NCI-H226 (cell line): Measurements from ENCODE around the gene ABHD12B.
A peak's percentile ranks its signal among the peaks of the same experiment; 100 is the strongest.

ENCODE experiments used
- DNase-seq: peaks from one replicate; pipeline ENCODE4 v3.0.0-alpha.2; 2015

Gene ABHD12B, protein sequence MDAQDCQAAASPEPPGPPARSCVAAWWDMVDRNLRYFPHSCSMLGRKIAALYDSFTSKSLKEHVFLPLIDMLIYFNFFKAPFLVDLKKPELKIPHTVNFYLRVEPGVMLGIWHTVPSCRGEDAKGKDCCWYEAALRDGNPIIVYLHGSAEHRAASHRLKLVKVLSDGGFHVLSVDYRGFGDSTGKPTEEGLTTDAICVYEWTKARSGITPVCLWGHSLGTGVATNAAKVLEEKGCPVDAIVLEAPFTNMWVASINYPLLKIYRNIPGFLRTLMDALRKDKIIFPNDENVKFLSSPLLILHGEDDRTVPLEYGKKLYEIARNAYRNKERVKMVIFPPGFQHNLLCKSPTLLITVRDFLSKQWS

DNA sequence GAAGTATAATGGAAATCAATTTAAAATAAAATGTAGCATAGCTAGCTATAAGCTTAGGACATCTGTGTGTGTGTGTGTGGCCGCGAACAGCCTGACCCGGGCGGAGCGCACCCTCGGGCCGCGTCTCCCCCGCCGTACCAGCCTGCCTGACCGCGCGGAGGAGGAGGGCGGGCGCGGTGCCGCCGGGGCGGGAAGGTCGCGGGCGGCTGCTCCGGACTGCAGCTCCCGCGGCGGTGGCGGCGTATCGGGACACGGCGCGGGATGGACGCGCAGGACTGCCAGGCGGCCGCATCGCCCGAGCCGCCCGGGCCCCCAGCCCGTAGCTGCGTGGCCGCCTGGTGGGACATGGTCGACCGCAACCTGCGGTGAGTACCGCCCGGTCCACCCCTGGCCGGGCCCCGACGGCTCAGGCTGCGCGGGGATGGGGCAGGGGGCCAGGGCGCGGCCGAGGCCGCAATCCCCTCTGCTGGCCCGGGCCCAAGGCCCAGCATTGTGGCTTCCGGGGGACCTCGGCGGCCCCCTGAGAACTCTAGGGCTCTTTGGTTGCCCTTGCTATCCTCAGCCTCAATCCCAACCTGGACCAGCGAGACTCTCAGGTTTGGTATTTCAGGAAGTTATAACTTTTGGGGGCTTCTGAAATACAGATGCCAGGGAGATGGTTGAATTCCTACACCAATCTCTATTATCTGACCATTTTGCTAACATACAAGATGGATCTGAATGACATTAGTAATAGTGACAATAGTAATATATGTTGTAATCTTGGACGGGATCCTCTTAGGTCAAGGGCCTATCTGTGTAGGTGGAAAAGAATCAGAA lies at the start of gene ABHD12B:
ABHD12B (plus strand) TSS at position 140 of the 819 bp plus-strand sequence; CDS start at position 262, 122 bp downstream.
- DNase-seq = no peak

DNA sequence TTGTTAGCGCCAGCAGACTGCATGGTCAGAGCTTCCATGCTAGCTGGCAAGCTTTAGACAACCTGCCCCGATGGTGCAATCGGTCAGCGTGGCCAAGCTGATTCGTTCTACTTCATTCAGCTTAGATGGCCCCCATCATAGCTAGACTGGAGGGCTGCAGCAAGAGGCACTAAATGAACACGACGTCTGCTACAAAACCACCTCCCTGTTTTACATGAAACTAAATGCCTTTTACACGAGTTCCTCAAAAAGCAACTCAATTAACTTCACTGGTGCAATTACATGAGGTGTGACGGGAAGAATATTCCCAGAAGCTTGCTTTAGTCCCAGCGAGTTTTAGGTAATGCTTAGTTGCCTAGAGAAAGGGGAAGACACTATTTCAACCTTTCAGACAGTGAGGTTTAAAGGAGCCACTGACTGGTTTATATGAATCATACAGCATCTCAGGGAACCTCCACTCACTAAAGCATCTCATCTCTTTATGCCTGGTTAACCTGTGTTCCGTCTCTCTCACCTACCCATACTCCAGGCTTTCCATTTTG lies 49.3 kb upstream of the ABHD12B start:
- DNase-seq = no peak

DNA sequence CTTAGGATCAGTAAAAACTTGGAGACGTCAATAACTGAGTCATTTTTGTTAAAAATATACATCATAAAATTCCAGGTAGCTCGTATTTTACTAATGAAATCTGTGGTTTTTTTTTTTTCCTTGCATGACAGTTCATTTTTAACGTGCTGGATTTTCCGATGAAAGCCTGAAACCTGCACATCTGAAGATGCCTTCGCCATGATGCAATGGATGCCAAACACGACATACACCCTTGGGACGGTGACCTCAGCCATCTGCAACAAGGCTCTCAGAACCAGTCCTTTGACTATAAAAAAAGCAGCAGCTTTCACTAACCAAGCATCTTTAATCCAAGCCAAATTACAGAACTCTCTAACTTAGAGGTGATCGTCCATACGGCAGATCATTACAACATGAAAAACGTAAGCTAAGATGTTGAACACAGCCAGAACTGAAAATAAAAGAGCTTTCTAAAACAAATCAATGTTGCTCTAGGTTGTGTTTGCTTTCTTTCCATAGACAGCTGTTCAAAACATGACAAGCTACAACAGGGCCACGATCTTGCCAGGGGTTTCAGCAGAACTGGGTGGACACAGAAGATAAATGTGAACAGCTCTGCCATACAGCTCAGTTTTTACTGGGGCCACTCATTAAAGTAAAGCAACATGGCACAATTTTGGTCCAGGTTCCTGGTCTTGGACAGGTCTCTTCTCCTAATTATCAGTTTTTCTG lies 48.6 kb upstream of the ABHD12B start:
- no peak for DNase-seq

DNA sequence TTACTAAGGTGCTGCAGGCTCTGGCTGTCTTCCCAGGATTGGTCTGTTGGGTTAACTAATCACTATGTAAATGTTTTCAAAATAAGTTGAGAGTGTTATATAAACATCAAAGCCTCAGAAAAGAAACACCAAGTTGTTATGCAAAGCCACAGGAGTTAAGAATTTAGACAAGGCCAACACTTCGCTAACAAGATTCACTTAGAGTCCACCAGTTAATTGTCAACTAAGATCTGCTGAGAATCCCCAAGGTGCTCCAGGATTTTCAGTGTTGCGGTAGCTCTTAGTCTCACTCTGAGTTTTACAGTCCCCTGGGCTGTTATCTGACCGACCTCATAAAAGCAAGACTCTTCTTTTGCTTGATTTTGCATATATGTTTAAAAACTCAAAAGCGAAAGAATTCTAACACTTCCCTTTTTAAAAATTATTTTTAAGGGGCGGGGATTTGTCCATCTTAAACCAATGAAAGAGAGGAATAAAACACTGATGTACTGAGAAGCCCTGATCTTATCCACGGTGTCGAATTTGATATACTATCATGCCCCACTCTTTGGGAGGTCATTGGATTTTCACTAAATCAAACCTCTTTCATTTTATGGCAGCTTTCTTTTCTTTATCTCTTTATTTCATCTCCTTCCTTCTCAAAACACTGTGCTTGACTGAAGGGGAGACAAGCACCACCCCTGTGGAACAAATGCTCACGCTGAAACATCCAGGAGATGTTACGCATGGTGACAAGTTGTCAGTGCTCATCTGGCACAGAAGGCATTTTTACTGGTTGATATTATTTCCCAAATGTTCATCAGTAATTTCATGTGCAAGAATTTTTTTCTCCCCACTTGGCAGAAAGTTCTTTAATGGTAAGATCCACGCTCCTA lies 47.9 kb upstream of the ABHD12B start:
- no peak for DNase-seq

DNA sequence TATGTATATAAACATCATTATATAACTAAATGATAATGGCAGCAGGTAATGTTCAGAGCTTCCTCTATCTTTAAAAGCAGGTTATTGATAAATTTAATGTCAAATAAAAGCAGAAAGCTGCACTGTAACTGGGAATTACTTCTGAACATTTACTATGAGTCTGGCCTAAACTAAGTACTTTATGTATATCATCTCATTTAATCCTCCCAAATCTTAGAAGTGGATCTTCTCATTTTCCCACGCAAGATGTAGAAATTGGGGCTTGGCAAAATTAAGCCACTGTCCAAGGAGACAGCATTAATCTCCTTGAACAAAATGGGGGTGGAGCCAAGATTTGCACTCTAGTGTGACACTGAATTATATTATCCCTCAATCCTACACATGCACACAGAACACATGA lies 46.5 kb upstream of the ABHD12B start:
- DNase-seq = no peak

DNA sequence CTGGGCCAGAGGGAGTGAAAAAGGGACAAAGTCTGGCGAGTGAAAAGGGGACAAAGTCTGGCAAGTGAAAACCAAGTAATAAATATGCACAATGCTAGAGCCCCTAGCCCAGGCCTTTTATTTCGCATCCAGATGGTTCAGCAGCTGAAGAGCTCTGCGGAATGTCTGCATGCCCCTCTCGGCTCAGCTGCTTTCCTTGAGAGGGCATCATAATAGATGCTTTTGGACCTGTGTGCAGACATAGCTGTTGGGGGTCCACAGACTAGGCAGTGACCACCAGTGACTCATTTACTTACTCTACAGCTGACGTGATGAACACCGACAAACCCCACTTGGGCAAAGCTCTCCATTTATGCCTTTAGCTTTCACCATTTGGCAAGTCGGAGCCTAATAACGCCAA lies 45.2 kb upstream of the ABHD12B start:
- DNase-seq = no peak

DNA sequence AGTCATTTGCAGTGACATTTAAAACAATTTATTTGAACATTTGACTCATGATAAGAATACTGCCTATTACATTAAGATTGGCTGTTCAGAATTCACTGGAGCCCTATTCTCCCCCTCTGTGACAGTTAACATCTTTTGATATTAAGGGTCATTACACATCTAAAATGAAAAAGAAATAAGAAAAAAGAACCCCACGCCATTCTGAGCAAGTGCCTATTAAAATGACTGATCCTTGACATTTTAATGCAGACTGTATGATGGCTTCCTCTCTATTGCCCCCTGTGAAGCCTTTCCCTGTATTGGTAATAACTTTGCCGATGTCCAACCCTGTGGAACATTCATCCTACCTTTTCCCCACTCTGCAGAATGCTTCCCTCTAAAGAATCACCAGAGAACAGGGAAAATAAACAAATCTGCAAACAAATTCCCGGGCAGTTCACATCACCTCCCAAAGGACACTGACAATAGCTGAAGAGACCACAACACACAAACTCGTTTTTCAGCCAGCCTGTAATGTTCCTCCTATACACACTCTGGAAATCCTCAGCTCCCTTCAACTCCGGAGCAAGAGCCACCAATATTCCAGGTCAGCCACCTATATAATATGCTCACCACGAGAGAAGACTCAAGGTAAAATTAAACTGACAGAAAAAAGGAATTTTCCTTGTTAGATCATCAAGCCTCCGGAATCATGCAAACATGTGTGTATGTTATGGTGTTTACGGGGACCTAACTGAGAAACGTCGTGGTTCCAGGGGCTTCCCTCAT lies 42.9 kb upstream of the ABHD12B start:
- DNase-seq = no peak

DNA sequence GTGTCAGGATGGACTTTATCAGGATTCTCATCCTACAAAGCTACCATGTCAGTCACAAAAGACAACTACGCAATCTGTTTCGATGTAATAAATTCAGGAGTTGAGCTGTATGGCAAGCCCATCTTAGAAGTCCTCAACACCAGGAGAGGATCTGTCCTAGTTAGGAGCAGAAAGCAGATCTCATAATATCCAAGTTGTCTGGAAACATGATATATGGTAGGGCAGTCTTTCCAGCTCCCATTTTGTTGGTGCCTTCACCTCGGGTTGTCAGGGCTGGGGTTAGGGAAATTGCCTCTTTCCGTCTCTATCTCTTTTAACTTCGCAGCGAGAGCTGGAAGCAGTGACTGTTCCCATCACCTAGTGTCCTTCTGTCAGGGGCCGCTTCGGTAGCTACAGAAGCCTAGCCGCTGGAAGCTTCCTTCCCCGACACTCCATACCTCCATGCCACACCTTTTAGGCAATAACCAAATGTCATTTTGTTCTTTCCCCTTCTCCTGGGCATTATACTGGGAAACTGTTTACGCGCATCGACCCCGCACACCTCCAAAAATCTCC lies 42.3 kb upstream of the ABHD12B start:
- no peak for DNase-seq

DNA sequence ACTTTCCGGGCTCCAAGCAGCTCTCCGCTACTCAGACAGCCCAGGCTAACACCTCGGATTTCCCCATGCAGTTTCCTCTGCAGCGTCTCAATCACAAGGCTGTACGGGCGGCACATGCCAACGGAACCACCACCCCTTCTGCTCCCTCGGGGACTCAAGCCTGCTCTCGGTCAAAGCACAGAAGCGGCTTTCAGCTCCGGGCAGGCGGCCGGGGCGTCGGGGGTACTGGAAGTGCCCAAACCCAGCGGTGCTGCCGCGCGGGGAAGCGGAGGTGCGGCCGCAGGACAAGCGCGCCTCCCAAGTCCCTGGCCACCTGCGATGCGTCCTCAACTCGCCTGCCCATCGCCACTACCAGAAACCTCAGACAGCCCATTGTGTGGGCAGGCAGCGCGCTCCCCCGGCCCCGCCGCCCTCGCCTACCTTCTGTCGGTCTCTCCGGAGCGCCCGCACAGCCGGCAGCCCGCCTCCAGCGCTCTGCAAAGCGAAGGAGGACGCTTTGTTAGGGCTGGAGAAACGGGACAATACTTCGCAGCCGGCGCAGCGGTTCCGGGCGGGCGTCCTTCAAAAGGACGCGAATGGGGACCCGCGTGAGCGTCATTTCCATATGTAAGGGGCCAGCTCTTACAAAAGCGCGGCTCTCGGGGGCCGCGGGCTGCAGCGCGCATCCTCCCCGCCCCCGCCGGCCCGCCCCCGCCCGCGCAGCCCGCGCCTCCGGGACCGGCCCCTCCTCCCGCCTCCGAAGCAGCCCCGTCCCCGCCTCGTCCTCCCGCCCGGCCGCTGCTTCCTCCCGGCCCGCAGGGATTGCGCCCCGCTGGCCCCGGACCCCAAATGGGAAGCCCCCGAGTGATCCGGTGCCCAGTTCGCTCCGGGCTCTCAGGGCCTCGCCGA lies 41.6 kb upstream of the ABHD12B start:
- no peak for DNase-seq

DNA sequence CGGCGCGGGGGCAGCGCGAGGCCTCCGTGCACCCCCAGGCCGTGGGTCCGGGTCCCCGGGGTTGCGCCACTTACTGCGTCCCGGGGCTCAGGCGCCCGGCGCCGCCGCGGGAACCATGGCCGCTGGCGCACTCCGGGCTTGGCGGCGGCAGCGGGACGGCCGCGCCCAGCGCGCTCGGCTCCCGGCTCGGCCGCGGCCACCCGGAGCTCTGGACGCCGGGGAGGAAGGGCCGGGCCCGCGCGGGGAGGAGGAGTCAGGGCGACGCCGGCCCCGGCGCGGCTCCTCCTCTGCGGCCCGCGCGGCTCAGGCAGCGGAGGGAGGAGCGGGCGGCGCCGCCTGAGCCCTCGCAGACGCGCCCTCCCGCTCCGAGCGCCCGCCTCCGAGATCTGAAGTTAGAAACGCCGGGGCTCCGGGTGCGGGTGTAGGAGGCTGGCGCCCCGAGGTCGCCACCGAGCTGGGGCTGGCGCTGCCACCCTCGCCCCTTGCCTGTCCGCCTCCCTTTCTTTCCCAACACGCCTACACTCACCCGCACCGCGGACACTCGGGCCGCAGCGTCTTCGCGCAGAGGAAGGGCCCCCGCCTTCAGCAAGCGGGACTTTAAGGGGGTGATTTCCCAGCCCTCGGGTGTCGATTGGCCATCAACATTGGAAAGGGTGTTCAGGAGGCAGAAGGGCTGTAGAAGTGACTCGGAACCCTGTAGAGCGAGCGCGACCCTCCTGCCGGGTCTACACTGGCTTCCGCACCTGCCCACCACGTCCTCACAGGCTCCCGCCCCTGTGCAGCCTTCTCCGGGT lies 40.7 kb upstream of the ABHD12B start, which contains the start of gene NIN:
NIN (minus strand) TSS at position 231 of the 794 bp plus-strand sequence. CDS start 9,106 bp downstream, outside the sequence.
- peak; percentile 76 for DNase-seq

DNA sequence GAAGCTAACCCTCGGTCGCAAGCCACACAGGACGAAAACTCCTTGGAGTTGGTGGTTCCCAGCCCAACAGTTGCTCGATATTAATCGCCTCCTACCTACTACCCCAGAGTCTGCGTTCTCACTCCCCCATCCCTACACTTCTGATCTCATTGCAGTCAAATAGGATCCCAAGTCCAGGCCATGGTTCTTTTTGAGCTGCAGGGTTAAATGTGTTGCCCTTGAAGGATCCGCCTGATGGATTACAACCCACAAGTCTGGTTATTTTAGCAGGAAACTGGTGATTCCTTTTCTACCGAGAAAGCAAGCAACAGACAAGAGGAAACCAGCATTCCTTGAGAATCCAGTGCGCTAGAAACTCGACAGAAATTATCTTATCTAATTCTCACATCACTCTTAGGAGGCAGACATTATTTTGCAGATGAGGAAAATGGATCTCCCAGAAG lies 40.1 kb upstream of the ABHD12B start:
- no peak for DNase-seq

DNA sequence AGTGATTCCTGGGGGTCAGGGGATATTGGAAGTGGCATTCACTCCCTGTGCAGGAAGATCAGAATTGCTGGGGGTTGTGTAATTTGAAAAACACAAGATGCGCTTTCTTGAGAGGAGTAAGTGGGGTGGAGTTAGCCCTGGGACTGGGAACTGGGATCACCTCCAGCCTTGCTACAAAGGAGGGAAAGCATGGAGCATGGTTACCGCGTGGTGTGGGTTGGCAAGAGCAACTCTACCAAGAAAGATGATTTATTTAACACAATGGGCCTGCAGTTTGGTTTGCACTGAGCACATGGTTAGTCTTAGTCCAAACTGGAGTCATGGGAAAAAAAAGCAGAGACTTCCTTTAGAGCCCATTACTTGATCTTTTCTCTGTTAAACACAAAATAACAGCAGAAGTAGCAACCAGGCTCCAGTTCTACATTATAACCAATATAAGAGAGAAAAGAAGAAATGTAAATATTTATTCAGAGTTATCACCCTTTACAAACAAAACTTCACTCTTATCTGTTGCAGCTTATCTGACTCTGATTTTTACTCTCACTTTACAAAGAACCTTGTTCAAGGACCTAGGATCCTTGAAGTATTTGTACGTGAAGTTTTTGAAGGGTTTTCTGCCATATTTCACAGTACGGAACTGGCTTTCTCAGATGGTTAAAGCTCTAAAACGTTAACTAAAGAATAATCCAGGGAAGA lies 38.8 kb upstream of the ABHD12B start:
- no peak for DNase-seq

DNA sequence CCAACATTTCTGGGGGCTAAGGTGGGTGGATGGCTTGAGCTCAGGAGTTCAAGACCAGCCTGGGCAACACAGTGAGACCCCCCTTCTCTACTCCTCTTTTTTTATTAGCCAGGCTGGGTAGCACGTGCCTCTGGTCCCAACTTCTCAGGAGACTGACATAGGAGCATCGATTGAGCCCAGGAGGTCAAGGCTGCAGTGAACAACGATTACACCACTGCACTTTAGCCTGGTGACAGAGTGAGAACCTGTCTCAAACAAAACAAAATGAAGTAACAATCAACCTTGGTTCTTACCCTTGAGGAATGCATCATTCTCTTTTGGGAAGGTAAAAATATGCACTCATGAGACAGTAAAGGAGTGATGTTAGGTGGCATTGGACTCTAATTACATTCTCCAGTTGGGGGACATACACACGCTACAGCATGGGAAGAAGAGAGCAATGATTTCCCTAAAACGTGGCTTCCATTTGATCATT lies 37.0 kb upstream of the ABHD12B start:
- no peak for DNase-seq

DNA sequence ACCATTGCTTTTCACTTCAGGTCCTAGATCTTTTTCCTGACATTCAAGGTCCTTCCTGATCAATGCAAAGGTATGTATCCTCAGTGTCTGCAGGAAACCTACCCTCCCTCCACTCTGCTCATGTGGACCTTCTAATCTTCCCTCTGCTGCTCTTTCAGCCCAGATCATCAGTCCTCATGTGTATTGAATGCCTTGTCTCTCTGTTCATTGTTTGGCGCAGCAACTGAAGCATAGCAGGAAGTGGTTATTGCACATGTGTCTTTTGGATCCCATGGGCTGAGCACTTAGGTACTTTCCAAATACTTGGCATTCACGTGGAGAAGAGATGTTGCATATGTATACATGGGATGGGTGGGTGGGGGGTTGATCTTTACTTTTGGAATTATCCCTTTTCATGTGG lies 36.6 kb upstream of the ABHD12B start:
- DNase-seq = peak; percentile 30

DNA sequence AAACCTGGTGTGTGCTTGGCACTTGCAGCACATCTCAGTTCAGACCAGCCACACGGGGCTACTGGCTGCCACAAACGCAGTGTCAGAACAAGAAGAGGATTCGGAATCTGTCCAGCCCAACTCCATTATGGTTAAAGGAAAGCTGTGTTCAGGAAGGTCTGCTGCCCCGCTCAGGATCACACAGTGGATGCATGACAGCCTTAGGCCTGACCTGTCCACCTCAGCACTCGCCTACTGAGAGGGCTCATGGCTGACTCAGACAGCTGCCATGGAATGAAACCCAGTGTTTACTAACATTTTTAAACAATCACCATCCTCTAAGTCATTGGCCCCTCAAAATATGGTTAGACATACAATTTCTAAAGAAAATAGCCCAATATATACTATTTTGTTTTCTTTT lies 35.3 kb upstream of the ABHD12B start:
- DNase-seq = no peak

DNA sequence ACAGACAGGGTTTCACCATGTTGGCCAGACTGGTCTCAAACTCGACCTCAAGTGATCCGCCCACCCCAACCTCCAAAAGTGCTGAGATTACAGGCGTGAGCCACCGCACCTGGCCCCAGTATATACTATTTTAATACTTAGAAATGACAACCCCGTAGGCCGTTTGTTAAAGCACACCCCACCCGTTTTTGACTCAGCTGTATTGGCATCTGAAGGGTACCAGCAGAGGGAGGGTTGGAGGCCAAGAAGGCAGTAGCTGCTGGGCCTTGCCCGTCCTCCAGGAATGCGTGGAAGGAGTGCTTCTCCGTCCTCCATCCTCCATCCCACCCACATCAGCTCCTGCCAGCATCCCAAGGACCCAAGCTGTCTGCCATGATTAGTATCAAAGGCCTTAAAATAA lies 34.6 kb upstream of the ABHD12B start:
- no peak for DNase-seq

DNA sequence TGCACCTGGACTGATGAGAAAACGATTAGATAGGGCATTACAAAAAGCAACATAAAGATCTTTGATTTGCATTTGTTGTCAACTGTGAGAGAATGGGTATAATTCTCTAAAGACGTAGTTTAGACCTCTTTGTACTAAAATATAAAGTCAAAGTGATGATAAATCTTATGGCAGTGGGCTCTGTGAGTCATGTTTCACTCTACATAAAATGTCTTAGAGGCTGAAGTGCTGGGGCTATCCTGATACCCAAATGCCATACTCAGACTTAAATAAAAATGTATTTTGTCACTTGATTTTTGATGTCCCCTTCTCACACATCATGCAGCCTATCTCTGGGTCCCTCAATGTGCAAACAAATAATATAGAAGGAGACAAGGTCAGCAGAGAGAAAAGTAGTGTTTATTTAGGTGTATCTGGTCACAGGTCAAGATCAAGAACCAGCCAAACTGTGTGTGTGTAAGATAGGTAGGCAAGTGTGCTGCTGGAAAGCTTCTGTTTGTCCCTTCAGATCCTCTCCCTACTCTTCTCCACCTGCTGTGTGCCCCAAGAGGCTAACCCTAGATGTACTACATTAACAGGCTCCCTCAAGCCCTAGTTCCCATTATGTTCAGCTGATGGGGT lies 33.9 kb upstream of the ABHD12B start:
- DNase-seq = no peak

DNA sequence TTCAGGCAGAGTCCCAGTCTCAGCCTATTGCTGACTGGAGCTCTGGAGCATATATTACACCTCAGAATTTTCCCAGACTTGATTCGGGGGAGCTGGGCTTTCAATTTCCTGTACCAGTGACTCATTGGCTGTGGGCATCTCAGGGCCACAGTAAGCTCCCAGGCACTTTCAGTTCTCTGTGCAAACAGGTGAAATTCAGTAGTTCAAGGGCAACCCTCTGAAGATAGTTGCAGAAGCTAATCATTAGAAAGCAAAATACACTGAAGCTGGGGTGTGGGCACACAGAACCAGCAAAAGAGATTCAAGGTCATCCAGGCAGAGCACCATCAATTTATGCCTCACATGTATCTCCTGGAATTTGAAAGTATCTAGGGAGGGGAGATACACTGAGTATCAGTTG lies 32.8 kb upstream of the ABHD12B start:
- DNase-seq = peak; percentile 69
